Measurements from ENCODE around the gene FSTL1.
A peak's percentile ranks its signal among the peaks of the same experiment; 100 is the strongest.

FSTL1 gene

DNA sequence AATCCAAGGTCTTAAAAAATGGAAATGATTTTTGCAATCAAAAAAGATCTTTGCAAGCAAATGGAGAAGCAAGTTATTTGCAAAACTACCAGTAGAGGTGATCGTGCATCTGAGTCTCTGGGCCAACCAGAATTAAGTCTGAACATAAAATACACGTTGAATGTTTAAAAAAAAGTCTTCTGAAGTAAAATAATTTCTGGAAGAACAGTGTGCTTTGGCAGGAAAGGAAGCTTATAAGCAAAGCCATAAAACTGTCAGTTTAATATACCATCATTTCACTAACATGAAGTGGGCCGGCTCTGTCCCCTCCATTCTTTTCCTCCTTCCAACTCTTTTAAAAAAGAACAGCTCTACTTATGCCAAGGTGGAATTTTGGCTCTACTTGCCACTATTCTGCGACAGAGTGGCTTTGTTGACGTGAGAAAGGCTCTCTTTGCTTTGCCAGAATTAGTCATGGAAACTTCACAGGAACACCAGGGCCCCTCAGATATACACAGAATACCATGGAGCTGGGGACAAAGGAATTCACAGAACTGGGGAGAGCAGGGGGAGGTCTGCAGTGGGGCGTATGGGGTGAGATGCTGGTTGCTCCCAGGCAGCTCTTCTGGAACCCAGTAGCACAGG is 29.8 kb downstream of the FSTL1 start:
- H3K4me3 ChIP-seq (ENCODE audit: low read depth, low read length), result no peak overlapping the region
- TF ChIP-seq, protein P1, sequence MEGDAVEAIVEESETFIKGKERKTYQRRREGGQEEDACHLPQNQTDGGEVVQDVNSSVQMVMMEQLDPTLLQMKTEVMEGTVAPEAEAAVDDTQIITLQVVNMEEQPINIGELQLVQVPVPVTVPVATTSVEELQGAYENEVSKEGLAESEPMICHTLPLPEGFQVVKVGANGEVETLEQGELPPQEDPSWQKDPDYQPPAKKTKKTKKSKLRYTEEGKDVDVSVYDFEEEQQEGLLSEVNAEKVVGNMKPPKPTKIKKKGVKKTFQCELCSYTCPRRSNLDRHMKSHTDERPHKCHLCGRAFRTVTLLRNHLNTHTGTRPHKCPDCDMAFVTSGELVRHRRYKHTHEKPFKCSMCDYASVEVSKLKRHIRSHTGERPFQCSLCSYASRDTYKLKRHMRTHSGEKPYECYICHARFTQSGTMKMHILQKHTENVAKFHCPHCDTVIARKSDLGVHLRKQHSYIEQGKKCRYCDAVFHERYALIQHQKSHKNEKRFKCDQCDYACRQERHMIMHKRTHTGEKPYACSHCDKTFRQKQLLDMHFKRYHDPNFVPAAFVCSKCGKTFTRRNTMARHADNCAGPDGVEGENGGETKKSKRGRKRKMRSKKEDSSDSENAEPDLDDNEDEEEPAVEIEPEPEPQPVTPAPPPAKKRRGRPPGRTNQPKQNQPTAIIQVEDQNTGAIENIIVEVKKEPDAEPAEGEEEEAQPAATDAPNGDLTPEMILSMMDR (IDR thresholded peaks at IDR 0.05; ENCODE audit: low read depth, low read length, missing control alignments), result no peak
- DNase-seq (ENCODE audit: low read depth), result no peak

GRCh38 chr3:120420360-120420759 is 30.4 kb downstream of the FSTL1 start:
- TF ChIP-seq, protein P1 (IDR thresholded peaks at IDR 0.05; ENCODE audit: low read depth, low read length, missing control alignments), result no peak
- DNase-seq (ENCODE audit: low read depth), result no peak
- no peak overlapping the region for H3K4me3 ChIP-seq (ENCODE audit: low read depth, low read length)

DNA sequence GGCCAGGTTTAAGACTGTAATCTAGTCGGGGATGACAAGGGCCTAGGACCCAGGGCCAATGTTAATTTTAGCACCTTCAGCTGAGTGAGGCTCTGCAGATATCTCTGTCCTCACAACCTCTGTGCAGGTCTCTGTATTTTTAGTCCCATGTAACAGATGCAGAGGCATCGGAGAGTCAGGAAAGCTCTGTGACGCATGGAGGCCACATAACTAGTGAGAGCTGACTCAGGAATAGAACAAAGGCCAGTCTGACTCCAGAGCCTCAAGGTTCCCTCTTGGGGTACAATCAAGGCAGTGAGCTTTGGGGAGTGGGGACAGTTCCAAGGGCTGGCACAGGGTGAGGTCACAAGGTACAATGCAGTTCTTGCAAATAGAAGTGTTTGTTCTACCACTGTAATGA is 31.0 kb downstream of the FSTL1 start:
- H3K4me3 ChIP-seq (ENCODE audit: low read depth, low read length), result no peak overlapping the region
- TF ChIP-seq, protein P1 (IDR thresholded peaks at IDR 0.05; ENCODE audit: low read depth, low read length, missing control alignments), result no peak
- no peak for DNase-seq (ENCODE audit: low read depth)

DNA sequence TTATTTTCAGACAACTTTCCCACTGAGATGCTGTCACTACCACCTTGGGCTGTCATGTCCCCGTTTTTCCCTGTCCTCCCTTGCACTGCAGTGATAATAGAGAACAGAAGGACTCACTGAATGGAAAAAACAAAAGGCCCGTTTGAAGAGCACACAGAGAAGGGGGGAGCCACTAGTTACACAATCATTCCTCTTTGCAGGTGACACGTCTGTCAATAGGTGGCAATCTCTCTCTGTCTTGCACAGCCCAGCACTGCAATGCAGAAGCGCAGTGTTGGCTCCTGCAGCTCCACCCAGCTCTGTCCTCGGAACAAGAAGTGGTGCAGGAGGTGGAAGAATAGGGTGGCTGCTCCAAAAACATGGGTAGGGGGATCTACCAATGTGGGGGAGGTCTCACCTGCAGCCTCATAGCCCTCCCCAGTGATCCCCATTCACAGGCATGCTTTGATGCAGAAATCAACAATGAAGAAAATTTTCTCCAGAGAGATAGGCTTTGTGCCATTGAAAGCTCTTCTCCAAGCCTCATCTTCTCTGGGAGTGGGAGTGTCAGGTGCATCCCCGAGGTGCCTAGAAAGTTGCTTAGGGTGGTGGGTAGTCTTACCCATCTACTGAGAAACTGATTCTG is 31.8 kb downstream of the FSTL1 start:
- no peak overlapping the region for H3K4me3 ChIP-seq (ENCODE audit: low read depth, low read length)
- TF ChIP-seq, protein P1 (IDR thresholded peaks at IDR 0.05; ENCODE audit: low read depth, low read length, missing control alignments), result peak; percentile 72
- peak; percentile 22 for DNase-seq (ENCODE audit: low read depth)

DNA sequence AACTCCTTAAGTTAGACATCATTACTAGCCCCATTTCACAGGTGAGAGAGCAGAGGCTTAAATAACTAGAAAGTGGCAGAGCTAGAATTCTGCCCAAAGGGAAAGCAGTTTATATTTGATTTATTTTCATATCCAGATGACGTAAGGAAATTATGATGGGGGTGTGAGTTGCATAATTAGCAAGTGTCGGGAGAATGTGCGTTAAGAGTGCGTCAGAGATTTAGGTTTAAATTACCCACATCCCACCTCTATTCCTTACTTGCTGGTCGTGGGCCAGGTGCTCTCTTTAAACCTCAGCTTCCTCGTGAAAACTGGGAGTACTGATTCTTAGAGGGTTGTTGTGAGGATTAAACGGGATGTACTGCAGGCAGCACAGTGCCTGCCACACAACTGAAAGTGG is 32.3 kb downstream of the FSTL1 start:
- DNase-seq (ENCODE audit: low read depth), result no peak
- H3K4me3 ChIP-seq (ENCODE audit: low read depth, low read length), result no peak overlapping the region
- TF ChIP-seq, protein P1 (IDR thresholded peaks at IDR 0.05; ENCODE audit: low read depth, low read length, missing control alignments), result no peak

DNA sequence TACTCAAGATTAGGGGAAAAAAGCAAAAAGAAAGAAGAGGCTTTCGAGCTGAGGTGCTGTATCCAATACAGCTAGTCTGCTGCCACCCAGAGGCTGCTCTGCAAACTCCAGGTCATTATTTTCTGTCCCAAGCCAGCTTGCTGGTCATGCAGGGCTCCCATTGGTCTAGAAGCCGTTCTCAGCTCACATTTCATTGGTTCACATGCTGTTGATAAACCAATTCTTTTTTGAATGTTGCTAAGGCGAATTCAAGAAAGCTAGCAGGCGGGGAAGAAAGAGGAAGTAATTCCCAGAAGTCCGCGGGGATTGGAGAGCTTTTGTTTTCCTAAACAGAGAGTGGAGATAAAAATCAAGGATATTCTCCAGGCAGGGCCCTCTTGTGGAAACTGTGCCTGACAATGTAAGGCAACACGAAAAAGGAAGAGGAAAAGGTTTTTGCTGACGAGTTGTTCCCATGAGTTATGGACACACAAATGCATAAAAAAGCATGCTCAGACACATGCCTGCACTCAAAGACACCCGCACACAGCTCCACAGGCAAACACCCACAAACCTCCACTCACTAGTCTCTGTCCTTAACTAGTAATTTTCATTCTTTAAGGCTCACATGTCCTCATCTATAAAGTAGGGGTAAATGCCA is 33.4 kb downstream of the FSTL1 start:
- TF ChIP-seq, protein P1 (IDR thresholded peaks at IDR 0.05; ENCODE audit: low read depth, low read length, missing control alignments), result peak; percentile 86
- DNase-seq (ENCODE audit: low read depth), result peak; percentile 90
- H3K4me3 ChIP-seq (ENCODE audit: low read depth, low read length), result peak overlapping the region; percentile 42

All from GM12864 (cell line).